Measurements from ENCODE around the gene VWA5A. TPM values are rescaled to one million over a fixed set of nuclear protein-coding genes. Genes with fewer than 3 reads are reported as not detected.

VWA5A gene
- total and polyA plus RNA-seq, 2 of the 13 experiments (the other 11 are each of a cell fraction or from before 2014, with no cell fraction given) = 1.3 to 1.8 TPM

DNA sequence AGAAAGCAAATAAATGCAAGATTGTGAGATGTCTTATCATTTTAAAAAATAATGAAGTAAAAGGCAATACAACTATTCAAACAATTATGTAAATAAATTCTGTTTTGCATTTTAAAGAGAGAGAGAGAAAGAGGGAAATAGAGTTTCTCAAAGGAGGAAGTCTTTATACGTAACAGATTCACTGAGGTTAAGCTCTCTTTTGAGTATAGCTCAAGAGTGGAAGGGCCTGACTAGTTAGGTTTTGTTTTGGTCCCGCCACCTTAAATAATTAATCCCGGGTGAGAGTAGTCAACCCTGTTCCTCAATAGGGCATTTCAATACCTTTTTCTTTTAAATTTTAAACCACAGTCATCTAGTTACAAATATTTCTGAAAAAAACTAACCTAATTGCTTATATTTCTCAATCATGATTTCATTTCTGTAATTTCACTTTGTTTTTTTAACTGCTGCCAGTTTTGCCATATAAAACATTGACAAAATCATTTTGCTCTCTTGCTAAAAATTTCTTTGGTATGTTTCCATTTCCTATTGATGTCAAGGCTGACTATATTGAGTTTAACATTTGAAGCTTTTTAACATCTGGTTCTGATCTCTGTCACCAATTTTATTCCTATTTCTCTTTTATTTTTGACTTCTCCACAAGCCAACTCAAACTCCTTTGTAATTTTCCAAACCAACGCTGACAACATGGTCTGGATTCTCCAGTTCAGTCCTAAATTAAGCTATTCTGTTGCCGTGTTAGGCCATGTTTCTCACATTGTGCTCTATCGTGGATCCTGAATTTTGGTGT is 78.2 kb downstream of the VWA5A start:
- in situ Hi-C loops (cut with HindIII; ENCODE audit: extremely low pct_ligation_motif_present, low pct_unique_long_range_greater_than_20kb) = no loop called here
- Histone ChIP-seq H3K9ac (ENCODE audit: insufficient read depth, low read depth, low read length) (no peak overlapping the region), H3K4me3 (replicated peaks in 1 of 3; ENCODE audit: insufficient read depth in 1 of 3, low read depth in 2 of 3, low read length in 3 of 3) (no peak overlapping the region), H3K27me3 (ENCODE audit: control insufficient read depth in 1 of 2, insufficient read depth in 2 of 2, low read length in 2 of 2) (no peaks in the 10 kb centered on the region), H4K20me1 (ENCODE audit: insufficient read depth, low read length) (no peaks in the 10 kb centered on the region), H3K4me2 (ENCODE audit: low read depth, low read length) (no peak overlapping the region), H3K4me1 (ENCODE audit: insufficient read depth, low read length) (no peaks in the 10 kb centered on the region), H3K36me3 (replicated peaks in 1 of 2; ENCODE audit: control insufficient read depth in 1 of 2, insufficient read depth in 2 of 2, low read length in 2 of 2) (no peaks in the 10 kb centered on the region), H2AFZ (ENCODE audit: low read length) (no peak overlapping the region), H3K9me3 (ENCODE audit: low read length) (no peaks in the 10 kb centered on the region), H3K79me2 (ENCODE audit: insufficient read depth, low read length) (no peaks in the 10 kb centered on the region), H3K27ac (ENCODE audit: extremely low read length, insufficient read depth, low read length) (no peak overlapping the region)
- TF ChIP-seq ZNF296 (CRISPR knock-in tag; conservative IDR thresholded peaks at IDR 0.05) = no peak
- TF ChIP-seq ZSCAN31 (CRISPR knock-in tag; IDR thresholded peaks at IDR 0.05; ENCODE audit: low read depth) = no peak
- no peak for TF ChIP-seq YY1 (IDR thresholded peaks at IDR 0.05; ENCODE audit: insufficient read depth, insufficient replicate concordance, low read depth, low read length)
- no peak for TF ChIP-seq ZBTB14 (CRISPR knock-in tag; IDR thresholded peaks at IDR 0.05)
- TF ChIP-seq TEAD2 (CRISPR knock-in tag; IDR thresholded peaks at IDR 0.05) = no peak
- no peak for TF ChIP-seq ZSCAN25 (CRISPR knock-in tag; IDR thresholded peaks at IDR 0.05)
- no peak for TF ChIP-seq ZBTB2 (CRISPR knock-in tag; IDR thresholded peaks at IDR 0.05; ENCODE audit: low read depth)
- TF ChIP-seq ISX (CRISPR knock-in tag; conservative IDR thresholded peaks at IDR 0.05) = no peak
- TF ChIP-seq AHR (CRISPR knock-in tag; IDR thresholded peaks at IDR 0.05) = no peak
- TF ChIP-seq, protein P1, sequence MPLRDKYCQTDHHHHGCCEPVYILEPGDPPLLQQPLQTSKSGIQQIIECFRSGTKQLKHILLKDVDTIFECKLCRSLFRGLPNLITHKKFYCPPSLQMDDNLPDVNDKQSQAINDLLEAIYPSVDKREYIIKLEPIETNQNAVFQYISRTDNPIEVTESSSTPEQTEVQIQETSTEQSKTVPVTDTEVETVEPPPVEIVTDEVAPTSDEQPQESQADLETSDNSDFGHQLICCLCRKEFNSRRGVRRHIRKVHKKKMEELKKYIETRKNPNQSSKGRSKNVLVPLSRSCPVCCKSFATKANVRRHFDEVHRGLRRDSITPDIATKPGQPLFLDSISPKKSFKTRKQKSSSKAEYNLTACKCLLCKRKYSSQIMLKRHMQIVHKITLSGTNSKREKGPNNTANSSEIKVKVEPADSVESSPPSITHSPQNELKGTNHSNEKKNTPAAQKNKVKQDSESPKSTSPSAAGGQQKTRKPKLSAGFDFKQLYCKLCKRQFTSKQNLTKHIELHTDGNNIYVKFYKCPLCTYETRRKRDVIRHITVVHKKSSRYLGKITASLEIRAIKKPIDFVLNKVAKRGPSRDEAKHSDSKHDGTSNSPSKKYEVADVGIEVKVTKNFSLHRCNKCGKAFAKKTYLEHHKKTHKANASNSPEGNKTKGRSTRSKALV (CRISPR knock-in tag; IDR thresholded peaks at IDR 0.05) = no peak
- no peak for TF ChIP-seq ONECUT2 (CRISPR knock-in tag; IDR thresholded peaks at IDR 0.05)
- no peak for TF ChIP-seq ZNF709 (CRISPR knock-in tag; IDR thresholded peaks at IDR 0.05)
- TF ChIP-seq ZNF143 (CRISPR knock-in tag; IDR thresholded peaks at IDR 0.05) = no peak
- TF ChIP-seq ZNF770 (CRISPR knock-in tag; IDR thresholded peaks at IDR 0.05) = no peak
- no peak for TF ChIP-seq HOXA5 (CRISPR knock-in tag; IDR thresholded peaks at IDR 0.05)
- TF ChIP-seq ZNF282 (IDR thresholded peaks at IDR 0.05; ENCODE audit: partially characterized antibody) = no peak
- TF ChIP-seq JUN (CRISPR knock-in tag; IDR thresholded peaks at IDR 0.05) = no peak
- TF ChIP-seq, protein P2, sequence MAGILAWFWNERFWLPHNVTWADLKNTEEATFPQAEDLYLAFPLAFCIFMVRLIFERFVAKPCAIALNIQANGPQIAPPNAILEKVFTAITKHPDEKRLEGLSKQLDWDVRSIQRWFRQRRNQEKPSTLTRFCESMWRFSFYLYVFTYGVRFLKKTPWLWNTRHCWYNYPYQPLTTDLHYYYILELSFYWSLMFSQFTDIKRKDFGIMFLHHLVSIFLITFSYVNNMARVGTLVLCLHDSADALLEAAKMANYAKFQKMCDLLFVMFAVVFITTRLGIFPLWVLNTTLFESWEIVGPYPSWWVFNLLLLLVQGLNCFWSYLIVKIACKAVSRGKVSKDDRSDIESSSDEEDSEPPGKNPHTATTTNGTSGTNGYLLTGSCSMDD (CRISPR knock-in tag; IDR thresholded peaks at IDR 0.05) = no peak
- intact Hi-C loops (cut with micrococcal nuclease; ENCODE audit: unreplicated experiment) = no loop called here
- WGBS (ENCODE audit: low lambda C conversion rate) = 12% methylated on average over 6 of the region's 6 CpGs
- BruUV-seq (replicated peaks) = no TSS peak
- ChIA-PET POLR2A (no interaction called here), CTCF (ENCODE audit: low intra/inter-chr PET ratio, low total read pairs) (no interaction called here)
- ATAC-seq (no peak), DNase-seq (ENCODE audit: low spot score) (no peak), FAIRE-seq (no peak)

Measured in HepG2 (cell line).